Effector memory CD8-positive, alpha-beta T cell (primary cell): ENCODE data around the gene DENND1A.
"Not testable (repeated sequence)": the region's sequence is repeated elsewhere in the genome, so short reads cannot be mapped to it uniquely, and the experiment has no call there.

ENCODE experiments used
- ATAC-seq: fragments of 150-1000 bp; cut with Tn5 transposase; replicated peaks from 2 replicates; pipeline ENCODE4 v1.10.0; 2021; ENCODE audit warnings: mild to moderate bottlenecking, moderate library complexity
- DNase-seq, 3 experiments: peaks; one replicate each; pipeline ENCODE4 v3.0.0; 2021
- H3K27ac Mint-ChIP-seq, 2 donors: one replicate each; pipeline ENCODE4 v1.8.0; 2022; ENCODE audit warnings: mild to moderate bottlenecking in 2 of 2, mixed read lengths in 2 of 2, moderate library complexity in 2 of 2
- H3K27me3 Mint-ChIP-seq, 2 donors: one replicate each; pipeline ENCODE4 v1.8.0; 2022; ENCODE audit warnings: mixed read lengths in 2 of 2
- H3K36me3 Mint-ChIP-seq: one replicate; pipeline ENCODE4 v1.8.0; 2022; ENCODE audit warnings: mild to moderate bottlenecking, moderate library complexity, mixed read lengths; ENCODE audit not compliant: insufficient read depth
- H3K4me1 Mint-ChIP-seq, 2 donors: one replicate each; pipeline ENCODE4 v1.8.0; 2022; ENCODE audit warnings: low read depth in 2 of 2, mixed read lengths in 2 of 2
- H3K4me3 Mint-ChIP-seq, 2 donors: one replicate each; pipeline ENCODE4 v1.8.0; 2022; ENCODE audit warnings: mild to moderate bottlenecking in 2 of 2, mixed read lengths in 2 of 2, moderate library complexity in 2 of 2
- H3K9me3 Mint-ChIP-seq, 2 donors: one replicate each; pipeline ENCODE4 v1.8.0; 2022; ENCODE audit warnings: mixed read lengths in 2 of 2

DENND1A gene

DNA sequence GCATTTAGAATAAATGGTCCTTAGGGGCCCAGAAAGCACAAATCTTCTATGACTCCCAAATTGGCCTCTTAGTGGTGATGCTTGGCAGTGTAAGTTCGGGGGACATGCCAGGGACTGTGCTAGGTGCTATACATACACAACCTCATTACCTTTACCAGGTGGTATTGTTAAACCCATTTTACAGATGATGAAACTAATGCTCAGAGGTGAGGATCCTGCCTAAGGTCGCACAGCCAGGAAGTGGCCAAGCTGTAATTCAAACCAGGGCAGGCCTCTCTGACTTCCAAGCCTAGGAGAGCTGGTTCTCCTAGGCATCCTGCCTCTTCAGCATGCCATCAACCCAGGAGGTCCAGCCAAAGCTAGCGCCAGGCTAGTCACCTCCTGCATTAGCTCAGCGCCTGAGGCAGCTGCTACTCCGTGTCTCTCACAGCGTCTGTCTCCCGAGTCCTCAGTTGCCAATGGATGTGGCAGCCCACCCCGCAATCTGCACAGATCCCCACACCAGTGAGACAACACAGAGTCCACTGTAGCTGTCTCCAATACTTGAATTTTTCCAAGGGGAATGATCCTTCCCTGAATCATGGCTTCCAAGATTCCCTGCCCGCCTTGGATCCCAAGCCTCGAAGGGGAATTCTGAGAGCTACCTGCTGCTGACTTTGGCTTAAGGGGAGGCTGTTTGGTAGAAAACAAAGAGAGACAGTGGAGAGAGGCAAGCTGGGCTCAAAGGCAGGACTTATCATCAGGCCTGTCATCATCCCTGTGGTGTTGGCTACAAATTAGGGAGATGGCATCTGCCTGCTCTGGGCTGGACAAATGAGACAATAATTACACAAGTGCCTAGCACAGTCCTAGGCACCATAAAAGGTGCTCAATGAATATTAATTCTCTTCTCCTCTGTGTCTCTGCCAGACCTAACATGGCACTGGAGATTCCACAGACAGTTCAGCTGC is 521.3 kb downstream of the DENND1A start:
- Mint-ChIP-seq H3K27me3 (no peaks in the 10 kb centered on the region), H3K4me3 (no peak overlapping the region), H3K9me3 (no peaks in the 10 kb centered on the region), H3K27ac (peak overlapping the region in 1 of 2 donors; percentile 41), H3K4me1 (peaks cover 0 to 5% of the 10 kb centered on the region in 2 donors), H3K36me3 (no peaks in the 10 kb centered on the region)
- ATAC-seq (no peak), DNase-seq (no peak)

DNA sequence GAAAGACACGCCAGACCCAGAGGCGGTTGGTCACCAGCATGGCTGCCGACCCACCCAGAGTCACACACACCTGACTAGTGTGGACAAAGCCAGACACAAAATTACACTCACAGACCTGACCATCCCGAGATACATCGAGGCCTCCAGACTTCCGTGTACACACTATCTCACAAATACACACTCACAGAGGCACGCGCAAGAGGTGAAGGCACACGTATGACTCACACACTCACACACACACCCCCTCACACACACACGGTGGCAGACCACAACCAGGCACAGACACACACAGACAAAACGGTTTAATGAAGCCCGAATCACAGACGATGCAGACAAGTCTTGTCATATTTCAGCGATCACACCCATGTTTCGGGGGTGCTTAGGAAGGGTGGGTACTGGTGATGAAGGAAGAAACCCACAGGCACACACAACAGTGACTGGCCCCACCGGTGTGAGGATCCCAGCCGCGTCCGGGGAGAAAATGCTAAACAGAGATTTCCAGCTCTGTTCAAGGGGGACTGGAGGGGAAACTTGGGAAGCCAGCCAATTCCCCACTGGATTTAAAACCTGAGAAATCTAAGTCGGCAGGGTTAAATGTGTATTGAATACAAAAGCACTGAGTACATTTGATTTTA is 522.6 kb downstream of the DENND1A start:
- DNase-seq (no peak), ATAC-seq (no peak)
- peaks cover 0 to 5% of the 10 kb centered on the region in 2 donors for H3K4me1 Mint-ChIP-seq
- no peak overlapping the region for H3K4me3 Mint-ChIP-seq
- H3K36me3 Mint-ChIP-seq, result peaks cover 3% of the 10 kb centered on the region
- no peak overlapping the region for H3K27ac Mint-ChIP-seq
- H3K9me3 Mint-ChIP-seq, result no peaks in the 10 kb centered on the region
- H3K27me3 Mint-ChIP-seq, result no peaks in the 10 kb centered on the region

DNA sequence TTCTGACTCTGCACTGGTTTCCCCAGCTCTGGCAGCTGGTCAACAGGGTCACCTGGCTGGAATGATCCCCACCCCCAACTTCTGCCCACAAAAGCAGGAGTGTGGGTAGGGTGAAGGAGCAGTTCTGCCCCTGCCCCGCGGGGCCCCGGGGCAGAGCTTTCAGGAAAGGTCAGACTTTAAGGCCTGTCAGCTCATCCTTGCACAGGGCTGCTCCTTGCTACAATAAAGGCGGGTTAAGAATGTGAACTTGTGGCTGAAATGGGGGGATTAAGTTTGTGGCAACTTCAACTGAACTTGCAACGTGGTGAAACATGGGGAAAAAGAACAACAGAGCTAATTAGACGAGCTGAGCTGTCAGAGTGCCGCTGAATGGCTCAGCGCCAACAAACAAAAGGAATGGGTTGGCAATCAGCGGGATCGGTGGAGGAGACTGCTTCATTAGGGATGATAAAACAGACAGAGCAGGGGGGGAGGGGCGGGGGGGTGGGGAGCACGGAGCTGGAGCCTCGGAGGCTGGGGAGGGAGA is 523.2 kb downstream of the DENND1A start:
- H3K4me1 Mint-ChIP-seq, result peaks cover 0 to 5% of the 10 kb centered on the region in 2 donors
- H3K27ac Mint-ChIP-seq, result peak overlapping the region in 1 of 2 donors; percentile 0
- H3K27me3 Mint-ChIP-seq, result no peaks in the 10 kb centered on the region
- DNase-seq (no peak), ATAC-seq (no peak)
- H3K9me3 Mint-ChIP-seq, result no peaks in the 10 kb centered on the region
- peaks cover 3% of the 10 kb centered on the region for H3K36me3 Mint-ChIP-seq
- no peak overlapping the region for H3K4me3 Mint-ChIP-seq

DNA sequence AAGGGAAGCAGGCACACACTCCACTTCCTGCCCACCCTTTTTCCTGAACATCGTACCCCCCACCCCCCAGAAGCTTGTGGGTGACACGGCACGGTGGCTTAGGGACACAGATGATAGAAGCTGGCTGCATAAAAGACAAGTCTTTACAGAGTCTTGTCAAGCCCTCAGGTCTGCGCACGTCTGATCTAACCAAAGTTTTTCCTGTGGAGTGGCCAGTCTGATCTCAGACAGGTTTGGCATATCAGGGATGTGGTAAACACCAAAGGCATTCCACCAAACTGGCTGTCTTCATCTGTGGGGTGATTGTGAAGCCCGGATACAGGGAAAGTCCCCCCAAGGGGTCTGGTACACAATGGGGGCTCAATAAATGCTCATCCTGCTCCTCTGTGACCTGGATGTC is 523.9 kb downstream of the DENND1A start:
- H3K4me1 Mint-ChIP-seq, result peaks cover 0 to 5% of the 10 kb centered on the region in 2 donors
- H3K9me3 Mint-ChIP-seq, result no peaks in the 10 kb centered on the region
- peaks cover 3% of the 10 kb centered on the region for H3K36me3 Mint-ChIP-seq
- no peak for DNase-seq
- no peaks in the 10 kb centered on the region for H3K27me3 Mint-ChIP-seq
- no peak overlapping the region for H3K4me3 Mint-ChIP-seq
- peak overlapping the region in 1 of 2 donors; percentile 0 for H3K27ac Mint-ChIP-seq
- ATAC-seq, result no peak

DNA sequence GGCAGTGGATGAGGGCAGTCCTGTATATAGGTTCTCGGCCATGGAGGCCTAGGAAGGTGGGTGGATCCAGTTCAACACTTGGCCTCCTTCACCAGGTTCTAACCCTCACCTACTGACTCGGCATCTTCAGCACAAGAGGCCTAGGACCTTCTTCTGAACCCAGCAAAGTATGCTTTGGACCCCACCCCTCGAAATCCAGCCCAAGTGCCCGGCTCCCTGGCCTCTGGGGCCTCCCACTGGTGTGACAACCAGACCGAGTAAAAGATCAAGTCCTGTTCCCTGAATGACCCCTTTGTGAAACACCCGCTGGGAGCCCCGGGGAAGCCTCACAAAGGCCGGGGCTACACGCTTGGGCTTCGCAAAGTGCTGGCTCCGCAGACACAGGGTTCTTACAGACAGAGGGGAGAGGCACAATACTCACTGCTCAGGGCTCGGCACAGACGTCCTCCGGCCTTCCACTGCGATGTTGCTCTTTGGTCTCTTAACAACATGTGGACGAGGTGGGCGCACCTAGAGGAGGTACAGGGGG is 526.9 kb downstream of the DENND1A start:
- Mint-ChIP-seq H3K4me1 (peaks cover 0 to 5% of the 10 kb centered on the region in 2 donors), H3K9me3 (no peaks in the 10 kb centered on the region), H3K36me3 (peaks cover 7% of the 10 kb centered on the region), H3K27me3 (no peaks in the 10 kb centered on the region), H3K4me3 (no peak overlapping the region), H3K27ac (no peak overlapping the region)
- ATAC-seq, result no peak
- DNase-seq, result no peak

DNA sequence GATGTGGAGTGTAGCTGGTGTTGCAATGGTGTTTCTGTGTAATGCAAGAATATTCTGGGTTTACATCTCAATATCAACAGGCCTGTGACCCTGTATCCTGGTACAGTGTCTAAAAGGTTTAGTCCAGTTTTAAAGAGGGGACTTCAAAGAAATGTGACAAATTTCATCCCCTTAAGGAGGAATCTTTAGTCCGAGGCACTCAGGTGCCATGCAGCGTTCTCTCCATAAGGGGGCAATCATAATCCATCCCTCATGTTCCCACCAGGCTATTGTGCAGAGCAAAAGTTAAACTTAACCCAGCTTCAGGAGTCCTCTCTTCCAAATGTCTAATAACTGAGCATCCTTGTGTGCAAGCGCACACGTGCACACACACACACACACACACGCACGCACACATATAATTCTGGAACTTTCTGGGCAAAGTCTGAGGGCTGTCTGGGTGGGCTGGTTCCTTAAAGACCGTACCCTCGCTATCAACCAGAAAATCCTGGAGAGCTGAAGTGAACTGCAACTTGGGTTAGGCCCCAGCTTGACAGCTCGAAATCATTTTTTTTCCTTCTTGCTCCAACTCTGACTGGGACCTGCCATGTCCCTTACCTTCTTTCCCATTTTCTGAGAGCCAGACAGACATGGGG is 527.9 kb downstream of the DENND1A start:
- peaks cover 0 to 2% of the 10 kb centered on the region in 2 donors for H3K4me1 Mint-ChIP-seq
- H3K36me3 Mint-ChIP-seq, result peaks cover 7% of the 10 kb centered on the region
- H3K27me3 Mint-ChIP-seq, result no peaks in the 10 kb centered on the region
- ATAC-seq (no peak), DNase-seq (no peak)
- no peaks in the 10 kb centered on the region for H3K9me3 Mint-ChIP-seq
- no peak overlapping the region for H3K4me3 Mint-ChIP-seq
- no peak overlapping the region for H3K27ac Mint-ChIP-seq

DNA sequence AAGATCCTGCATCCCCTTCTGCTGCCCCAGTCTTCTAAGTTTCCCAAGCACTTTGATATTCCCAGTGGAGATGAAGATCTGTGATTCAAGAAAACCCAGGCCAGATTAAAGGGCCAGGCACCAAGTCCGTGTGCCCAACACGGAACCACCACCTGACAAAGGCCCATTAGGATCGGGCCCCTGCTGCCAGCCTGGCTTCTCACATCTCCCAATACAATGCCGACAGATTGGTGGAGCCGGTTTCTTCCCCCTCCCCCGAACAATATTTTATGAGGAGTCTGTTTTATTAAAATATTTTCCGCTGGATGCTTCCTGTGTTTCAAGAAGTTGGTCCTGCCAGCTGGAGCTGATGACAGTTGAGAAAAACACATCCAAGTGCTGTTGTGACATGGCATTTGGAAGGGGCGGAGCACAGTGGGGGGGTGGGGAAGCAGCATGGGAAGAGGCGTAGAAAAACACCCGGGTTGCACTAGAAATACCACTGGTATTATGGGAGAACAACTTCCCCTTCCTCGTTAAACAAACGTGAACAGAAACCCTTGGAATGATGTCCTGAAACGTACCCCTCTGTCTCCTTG is 528.9 kb downstream of the DENND1A start:
- peaks cover 7% of the 10 kb centered on the region for H3K36me3 Mint-ChIP-seq
- no peak for DNase-seq
- no peak overlapping the region for H3K4me3 Mint-ChIP-seq
- no peaks in the 10 kb centered on the region for H3K27me3 Mint-ChIP-seq
- no peak overlapping the region for H3K27ac Mint-ChIP-seq
- ATAC-seq, result no peak
- H3K9me3 Mint-ChIP-seq, result no peaks in the 10 kb centered on the region
- H3K4me1 Mint-ChIP-seq, result no peaks in the 10 kb centered on the region

DNA sequence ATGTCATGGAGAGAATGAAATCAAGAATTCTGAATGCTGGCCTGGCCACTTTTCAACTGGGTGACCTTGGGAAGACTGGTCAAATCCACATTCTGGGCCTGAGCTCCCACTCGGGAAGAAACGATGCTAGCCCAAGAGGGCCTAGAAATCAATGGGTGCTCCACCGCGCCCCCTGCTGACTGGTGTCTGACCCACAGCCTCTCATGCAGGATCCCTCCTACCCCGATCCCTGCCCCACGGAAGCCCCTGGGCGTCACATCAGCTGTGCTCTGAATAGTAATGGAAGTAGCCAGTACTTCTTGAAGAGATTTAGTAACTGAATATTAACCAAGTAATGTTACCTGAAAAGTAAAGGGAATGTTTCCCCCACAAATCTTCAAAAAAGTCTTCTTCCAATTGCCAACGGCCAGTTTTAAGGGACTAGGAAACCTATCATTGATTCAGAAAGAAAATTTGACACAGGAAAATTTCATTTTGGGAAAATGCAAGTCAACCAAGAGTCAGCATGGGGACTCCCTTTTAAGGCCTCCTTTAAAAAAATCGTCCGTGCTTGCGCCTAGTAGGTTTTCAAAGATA is 530.0 kb downstream of the DENND1A start:
- DNase-seq (no peak), ATAC-seq (no peak)
- Mint-ChIP-seq H3K36me3 (peaks cover 7% of the 10 kb centered on the region), H3K4me1 (no peaks in the 10 kb centered on the region), H3K27ac (no peak overlapping the region), H3K27me3 (no peaks in the 10 kb centered on the region), H3K9me3 (no peaks in the 10 kb centered on the region), H3K4me3 (no peak overlapping the region)

DNA sequence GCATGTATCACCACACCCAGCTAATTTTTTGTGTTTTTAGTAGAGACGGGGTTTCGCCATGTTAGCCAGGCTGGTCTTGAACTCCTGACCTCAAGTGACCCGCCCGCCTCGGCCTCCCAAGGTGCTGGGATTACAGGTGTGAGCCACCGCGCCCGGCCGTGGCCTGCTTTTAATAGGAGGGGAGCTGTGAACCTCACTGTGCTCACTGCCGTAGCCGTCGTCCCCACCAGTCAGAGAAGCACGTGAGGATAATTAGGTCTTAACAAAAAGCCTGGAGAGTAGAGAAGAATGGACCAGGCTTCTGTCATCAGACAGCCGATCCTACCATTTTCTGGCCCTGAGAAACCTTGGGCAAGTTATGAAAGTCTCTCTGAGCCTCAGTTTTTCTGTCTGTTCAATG is 531.0 kb downstream of the DENND1A start:
- DNase-seq, H3K4me1 Mint-ChIP-seq, H3K27me3 Mint-ChIP-seq, H3K9me3 Mint-ChIP-seq, H3K4me3 Mint-ChIP-seq, ATAC-seq, H3K27ac Mint-ChIP-seq: not testable (repeated sequence)
- H3K36me3 Mint-ChIP-seq, result peaks cover 10% of the 10 kb centered on the region

DNA sequence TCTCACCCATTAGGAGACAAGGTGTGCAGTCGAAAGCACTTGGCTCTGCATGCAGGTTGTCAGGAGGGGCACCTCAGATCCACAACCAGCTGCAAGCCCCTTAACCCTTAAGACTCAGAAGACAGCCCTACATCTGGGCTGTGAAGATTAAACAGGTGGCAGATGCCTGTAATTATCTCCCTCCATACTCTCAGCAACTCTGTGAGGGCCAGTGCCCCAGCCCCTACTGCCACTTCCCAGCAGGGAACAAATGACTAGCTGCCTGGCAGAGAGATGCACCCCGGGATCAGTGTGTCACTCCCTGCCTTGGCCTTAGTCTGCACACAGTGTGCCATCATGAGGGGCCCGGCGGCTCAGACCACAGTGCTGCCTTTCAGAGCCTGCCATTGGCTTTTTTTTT is 532.0 kb downstream of the DENND1A start:
- Mint-ChIP-seq H3K27ac (no peak overlapping the region), H3K9me3 (no peaks in the 10 kb centered on the region), H3K36me3 (peaks cover 10% of the 10 kb centered on the region), H3K4me1 (no peaks in the 10 kb centered on the region), H3K27me3 (no peaks in the 10 kb centered on the region), H3K4me3 (no peak overlapping the region)
- ATAC-seq (no peak), DNase-seq (no peak)

DNA sequence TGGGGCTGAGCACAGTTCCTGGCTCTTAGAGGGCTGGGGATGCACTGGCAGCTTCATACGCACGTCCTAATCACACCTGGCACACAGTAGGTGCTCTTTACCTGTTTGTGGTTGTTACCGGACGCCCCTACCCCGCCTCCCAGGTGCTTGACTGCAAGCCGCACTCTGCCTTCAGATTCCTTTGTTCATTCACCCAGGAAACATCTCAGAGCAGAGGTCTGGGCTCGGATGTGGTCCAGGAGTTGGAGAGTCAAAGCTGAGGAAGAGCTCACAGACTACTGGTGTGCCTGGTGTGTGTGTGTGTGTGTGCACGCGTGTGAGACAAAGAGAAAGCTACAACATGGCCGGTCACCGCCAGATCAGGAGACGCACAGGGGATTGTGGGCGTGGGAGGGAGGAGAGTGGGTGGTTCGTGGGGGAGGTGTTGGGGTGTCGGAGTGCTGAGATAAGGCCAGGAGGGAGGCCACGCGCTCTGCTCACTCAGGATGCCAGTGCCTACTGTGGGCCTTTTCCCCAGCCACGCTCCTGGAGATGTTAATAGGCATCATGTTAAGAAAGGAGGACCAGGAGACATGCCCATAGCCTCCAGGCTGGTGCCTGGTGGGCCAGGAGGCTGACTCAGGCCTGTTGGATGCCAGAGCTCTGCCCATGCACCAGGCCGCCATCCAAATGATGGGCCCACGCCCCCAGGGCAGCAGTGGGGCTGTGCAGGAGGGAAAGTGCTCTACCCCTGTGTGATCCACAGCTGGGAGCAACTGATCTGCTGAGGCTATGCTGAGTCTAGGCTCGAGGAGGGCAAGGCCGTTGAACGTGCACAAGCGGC is 534.0 kb downstream of the DENND1A start:
- Mint-ChIP-seq H3K4me1 (no peaks in the 10 kb centered on the region), H3K9me3 (no peaks in the 10 kb centered on the region), H3K27me3 (no peaks in the 10 kb centered on the region), H3K27ac (no peak overlapping the region), H3K36me3 (peaks cover 7% of the 10 kb centered on the region), H3K4me3 (no peak overlapping the region)
- no peak for ATAC-seq
- DNase-seq, result no peak

DNA sequence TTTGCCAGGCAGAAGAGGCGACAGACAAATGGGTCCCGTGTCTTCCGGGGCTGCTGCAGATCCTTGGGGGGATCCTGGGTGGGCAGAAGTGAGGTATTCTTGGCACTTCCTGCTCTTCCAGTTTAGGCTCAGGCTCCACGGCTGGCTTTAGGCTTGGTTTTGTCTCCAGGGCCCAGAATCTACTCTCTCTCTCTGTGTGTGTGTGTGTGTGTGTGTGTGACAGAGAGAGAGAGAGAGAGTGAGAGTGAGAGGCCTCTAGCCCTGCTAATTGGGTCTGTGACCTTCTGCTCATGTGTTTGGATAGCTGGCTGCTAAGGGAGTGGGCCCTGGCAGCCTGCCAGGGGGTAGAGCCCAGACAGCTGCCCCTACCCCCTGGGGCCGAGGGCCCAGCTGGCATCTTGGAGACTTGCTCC is 534.6 kb downstream of the DENND1A start:
- ATAC-seq (no peak), DNase-seq (no peak)
- Mint-ChIP-seq H3K4me3 (no peak overlapping the region), H3K9me3 (no peaks in the 10 kb centered on the region), H3K27me3 (no peaks in the 10 kb centered on the region), H3K27ac (no peak overlapping the region), H3K36me3 (peaks cover 7% of the 10 kb centered on the region), H3K4me1 (no peaks in the 10 kb centered on the region)
